Activated T-helper 17 cell treated with anti-CD3 and anti-CD28 coated beads, Interleukin-2, amount 50 U/mL, for 72 hours (primary cell): ENCODE results near the gene CATSPERD. TPM values are rescaled to one million over a fixed set of nuclear protein-coding genes. Genes with fewer than 3 reads are reported as not detected.

Experiments
- ATAC-seq: fragments of 150-1000 bp; cut with Tn5 transposase; replicated peaks from 2 replicates; pipeline ENCODE4 v1.10.0; 2021; ENCODE audit warnings: mild to moderate bottlenecking, moderate library complexity
- H3K27ac Mint-ChIP-seq: one replicate; pipeline ENCODE4 v1.8.0; 2022; ENCODE audit warnings: mixed read lengths
- H3K27me3 Mint-ChIP-seq: one replicate; pipeline ENCODE4 v1.8.0; 2022; ENCODE audit warnings: mixed read lengths
- H3K36me3 Mint-ChIP-seq: one replicate; pipeline ENCODE4 v1.8.0; 2022; ENCODE audit warnings: low read depth, mild to moderate bottlenecking, mixed read lengths
- H3K4me1 Mint-ChIP-seq: one replicate; pipeline ENCODE4 v1.8.0; 2022; ENCODE audit warnings: mixed read lengths
- H3K4me3 Mint-ChIP-seq: one replicate; pipeline ENCODE4 v1.8.0; 2022; ENCODE audit warnings: mild to moderate bottlenecking, mixed read lengths
- H3K9me3 Mint-ChIP-seq: one replicate; pipeline ENCODE4 v1.8.0; 2022; ENCODE audit warnings: mixed read lengths
- total RNA-seq, 2 donors: library from RNA; stranded (reverse); gene quantifications; one replicate each; pipeline ENCODE4 v1.2.3, GENCODE V29; 2022

Gene CATSPERD
- total RNA-seq = not detected

- ATAC-seq = peak; percentile 87
- Mint-ChIP-seq H3K9me3 (no peaks in the 10 kb centered on the region), H3K36me3 (peaks cover 51% of the 10 kb centered on the region), H3K4me3 (peak within 1 kb of the TSS; percentile 99), H3K4me1 (peaks cover 7% of the 10 kb centered on the region), H3K27me3 (no peaks in the 10 kb centered on the region), H3K27ac (peak within 1 kb of the TSS; percentile 99)
Observed at GRCh38 chr19:5719961-5720790, at the start of gene CATSPERD, which contains the start of gene LONP1. TSS of gene CATSPERD (plus strand) at chr19:5720637. CDS start at chr19:5720738, 101 bp downstream. TSS of gene LONP1 (minus strand) at chr19:5720146. CDS start at chr19:5720132, 14 bp downstream.

GRCh38 chr19:5671600-5671999 is 48.8 kb upstream of the CATSPERD start:
- peaks cover 45% of the 10 kb centered on the region for H3K36me3 Mint-ChIP-seq
- ATAC-seq = no peak

GRCh38 chr19:5672708-5673459 is 47.6 kb upstream of the CATSPERD start:
- Mint-ChIP-seq H3K27ac (no peak overlapping the region), H3K4me3 (no peak overlapping the region), H3K36me3 (peaks cover 32% of the 10 kb centered on the region), H3K9me3 (no peaks in the 10 kb centered on the region), H3K27me3 (no peaks in the 10 kb centered on the region), H3K4me1 (no peaks in the 10 kb centered on the region)
- no peak for ATAC-seq

More at GRCh38 chr19:5671600-5671999, 48.8 kb upstream of the CATSPERD start:
- no peaks in the 10 kb centered on the region for H3K9me3 Mint-ChIP-seq
- H3K27me3 Mint-ChIP-seq = no peaks in the 10 kb centered on the region
- no peak overlapping the region for H3K4me3 Mint-ChIP-seq
- no peak overlapping the region for H3K27ac Mint-ChIP-seq
- H3K4me1 Mint-ChIP-seq = no peaks in the 10 kb centered on the region

- no peak overlapping the region for H3K4me3 Mint-ChIP-seq
- no peaks in the 10 kb centered on the region for H3K9me3 Mint-ChIP-seq
- no peak for ATAC-seq
- H3K27me3 Mint-ChIP-seq = no peaks in the 10 kb centered on the region
- no peaks in the 10 kb centered on the region for H3K4me1 Mint-ChIP-seq
- no peak overlapping the region for H3K27ac Mint-ChIP-seq
- peaks cover 23% of the 10 kb centered on the region for H3K36me3 Mint-ChIP-seq
Observed at GRCh38 chr19:5673752-5674151, 46.7 kb upstream of the CATSPERD start.

- Mint-ChIP-seq H3K36me3 (peaks cover 13% of the 10 kb centered on the region), H3K4me1 (peaks cover 5% of the 10 kb centered on the region), H3K27me3 (no peaks in the 10 kb centered on the region), H3K27ac (no peak overlapping the region), H3K9me3 (no peaks in the 10 kb centered on the region), H3K4me3 (no peak overlapping the region)
- no peak for ATAC-seq
Observed at GRCh38 chr19:5674714-5675113, 45.7 kb upstream of the CATSPERD start.

GRCh38 chr19:5676105-5676771 is 44.2 kb upstream of the CATSPERD start:
- Mint-ChIP-seq H3K36me3 (peaks cover 9% of the 10 kb centered on the region), H3K4me3 (no peak overlapping the region), H3K9me3 (no peaks in the 10 kb centered on the region), H3K27ac (no peak overlapping the region), H3K27me3 (no peaks in the 10 kb centered on the region), H3K4me1 (peaks cover 6% of the 10 kb centered on the region)
- ATAC-seq = no peak

GRCh38 chr19:5676772-5677105 is 43.7 kb upstream of the CATSPERD start:
- Mint-ChIP-seq H3K4me1 (peaks cover 11% of the 10 kb centered on the region), H3K36me3 (peaks cover 7% of the 10 kb centered on the region), H3K4me3 (no peak overlapping the region), H3K27me3 (no peaks in the 10 kb centered on the region), H3K27ac (no peak overlapping the region), H3K9me3 (peaks cover 4% of the 10 kb centered on the region)
- no peak for ATAC-seq

GRCh38 chr19:5677136-5677535 is 43.3 kb upstream of the CATSPERD start:
- no peak for ATAC-seq
- no peak overlapping the region for H3K4me3 Mint-ChIP-seq
- peaks cover 4% of the 10 kb centered on the region for H3K9me3 Mint-ChIP-seq
- H3K36me3 Mint-ChIP-seq = peaks cover 7% of the 10 kb centered on the region
- H3K27ac Mint-ChIP-seq = no peak overlapping the region
- peaks cover 15% of the 10 kb centered on the region for H3K4me1 Mint-ChIP-seq
- no peaks in the 10 kb centered on the region for H3K27me3 Mint-ChIP-seq

- H3K4me3 Mint-ChIP-seq = no peak overlapping the region
- H3K27ac Mint-ChIP-seq = no peak overlapping the region
- peaks cover 18% of the 10 kb centered on the region for H3K4me1 Mint-ChIP-seq
- peaks cover 7% of the 10 kb centered on the region for H3K36me3 Mint-ChIP-seq
- peaks cover 4% of the 10 kb centered on the region for H3K9me3 Mint-ChIP-seq
- no peak for ATAC-seq
- no peaks in the 10 kb centered on the region for H3K27me3 Mint-ChIP-seq
Observed at GRCh38 chr19:5677580-5677979, 42.9 kb upstream of the CATSPERD start.

GRCh38 chr19:5678071-5678718 is 42.2 kb upstream of the CATSPERD start:
- peaks cover 18% of the 10 kb centered on the region for H3K4me1 Mint-ChIP-seq
- no peak for ATAC-seq
- peaks cover 7% of the 10 kb centered on the region for H3K36me3 Mint-ChIP-seq
- no peak overlapping the region for H3K4me3 Mint-ChIP-seq
- H3K9me3 Mint-ChIP-seq = peaks cover 4% of the 10 kb centered on the region
- no peak overlapping the region for H3K27ac Mint-ChIP-seq
- H3K27me3 Mint-ChIP-seq = no peaks in the 10 kb centered on the region

GRCh38 chr19:5679289-5680083 is 41.0 kb upstream of the CATSPERD start:
- H3K4me3 Mint-ChIP-seq = peak overlapping the region; percentile 88
- ATAC-seq = no peak
- H3K36me3 Mint-ChIP-seq = peaks cover 7% of the 10 kb centered on the region
- H3K4me1 Mint-ChIP-seq = peaks cover 18% of the 10 kb centered on the region
- H3K27ac Mint-ChIP-seq = peak overlapping the region; percentile 98
- peaks cover 4% of the 10 kb centered on the region for H3K9me3 Mint-ChIP-seq
- no peaks in the 10 kb centered on the region for H3K27me3 Mint-ChIP-seq

GRCh38 chr19:5680084-5680436 is 40.4 kb upstream of the CATSPERD start:
- ATAC-seq = peak; percentile 1
- peaks cover 18% of the 10 kb centered on the region for H3K4me1 Mint-ChIP-seq
- peaks cover 7% of the 10 kb centered on the region for H3K36me3 Mint-ChIP-seq
- no peaks in the 10 kb centered on the region for H3K27me3 Mint-ChIP-seq
- peak overlapping the region; percentile 98 for H3K27ac Mint-ChIP-seq
- peaks cover 4% of the 10 kb centered on the region for H3K9me3 Mint-ChIP-seq
- peak overlapping the region; percentile 88 for H3K4me3 Mint-ChIP-seq

- Mint-ChIP-seq H3K27me3 (no peaks in the 10 kb centered on the region), H3K9me3 (peaks cover 4% of the 10 kb centered on the region), H3K27ac (peak within 1 kb of the TSS; percentile 98), H3K4me3 (peak within 1 kb of the TSS; percentile 88), H3K4me1 (peaks cover 18% of the 10 kb centered on the region), H3K36me3 (peaks cover 7% of the 10 kb centered on the region)
- peak; percentile 96 for ATAC-seq
Observed at GRCh38 chr19:5680437-5681368, 39.7 kb upstream of the CATSPERD start, which contains the start of the genes HSD11B1L and MICOS13. TSS of gene HSD11B1L (plus strand) at chr19:5681027. CDS start at chr19:5684833, 3,806 bp downstream. TSS of gene MICOS13 (minus strand) at chr19:5680516. CDS start at chr19:5680486, 30 bp downstream.
